GM19238 (cell line): ENCODE data around the gene ITGA11.
A peak's percentile ranks its signal among the peaks of the same experiment; 100 is the strongest.

ENCODE experiments used
- DNase-seq: peaks from one replicate; pipeline ENCODE4 v3.0.0; 2011; ENCODE audit warnings: low spot score; ENCODE audit not compliant: insufficient read length

ITGA11 gene

DNA sequence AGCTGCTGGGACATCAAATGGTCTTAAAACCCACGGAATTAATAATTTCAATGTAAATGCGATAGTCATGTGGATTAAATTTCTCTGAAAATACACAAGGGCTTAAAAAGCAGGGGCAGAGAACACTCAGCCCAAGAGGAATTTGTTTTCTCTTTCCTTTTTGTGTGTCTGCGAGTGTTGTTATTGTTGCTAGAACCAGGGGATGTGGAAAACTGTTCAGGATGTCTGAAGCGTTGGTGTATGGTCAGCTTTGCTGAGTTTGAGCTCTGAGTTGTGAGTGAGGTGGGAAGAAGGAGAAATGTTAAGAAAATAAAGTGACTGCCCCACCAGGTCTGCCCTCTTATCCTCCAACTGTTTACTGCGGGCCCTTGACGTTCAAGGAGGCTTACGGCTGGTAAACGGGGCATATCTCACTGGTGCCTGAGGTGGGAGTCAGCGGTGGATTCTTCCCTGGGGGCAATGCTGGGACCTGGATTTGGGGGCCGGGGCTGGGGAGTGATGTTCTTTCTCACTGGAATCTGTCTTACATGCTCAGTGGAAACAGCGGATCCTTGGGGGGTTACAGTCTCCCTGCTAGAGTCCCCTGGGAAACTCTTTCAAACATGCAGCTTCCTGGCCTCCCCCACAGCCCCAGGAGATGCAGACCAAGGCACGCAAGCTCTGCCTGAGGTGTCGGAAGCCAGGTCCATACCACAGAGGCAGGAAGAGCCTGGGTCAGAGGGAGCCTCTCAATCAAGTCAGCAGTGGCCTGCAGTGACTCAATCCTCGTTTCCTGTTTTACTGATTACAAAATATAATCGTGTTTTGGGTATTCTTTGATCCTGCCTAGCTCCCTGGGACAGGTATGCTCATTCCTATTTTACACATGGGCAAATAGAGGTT, 41.8 kb downstream of the ITGA11 start:
- DNase-seq: peak; percentile 51

- no peak for DNase-seq
Measured at GRCh38 chr15:68389041-68389930, 42.7 kb downstream of the ITGA11 start.

- DNase-seq: no peak
Measured at GRCh38 chr15:68387381-68388143, 44.4 kb downstream of the ITGA11 start.

DNA sequence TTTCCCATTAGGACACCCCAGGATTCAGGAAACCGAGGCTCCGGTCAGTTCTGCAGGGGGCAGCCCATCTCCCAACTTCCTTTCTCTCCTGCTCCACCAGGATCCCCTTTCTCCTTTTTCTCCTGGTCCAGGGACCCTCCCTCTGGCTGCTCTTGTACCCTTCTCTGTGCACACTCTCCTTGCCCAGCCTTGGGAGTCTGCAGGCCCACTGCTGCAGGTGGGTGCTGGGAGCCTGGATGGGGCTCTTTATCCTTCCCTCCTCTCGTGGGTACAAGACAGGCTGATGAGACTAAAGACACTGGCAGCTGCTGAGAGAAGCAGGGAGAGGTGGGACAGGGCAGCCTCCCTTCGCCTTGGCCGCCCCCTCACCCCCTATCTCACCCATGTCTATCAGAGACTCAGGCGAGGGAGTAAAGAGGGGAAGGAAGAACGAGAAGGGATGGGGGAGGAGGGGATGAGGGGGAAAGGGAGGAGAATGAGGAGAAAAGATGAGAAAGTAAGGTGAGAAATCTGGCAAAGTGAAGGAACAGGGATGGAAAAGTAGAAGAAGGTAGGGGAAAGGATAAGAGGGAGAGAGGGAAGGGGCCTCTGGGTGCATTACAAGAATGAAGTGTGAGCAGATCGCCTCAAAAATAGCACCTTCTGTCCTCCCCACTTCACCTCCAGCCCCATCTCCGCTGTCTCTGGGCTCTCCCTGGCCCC, 45.2 kb downstream of the ITGA11 start:
- no peak for DNase-seq

GRCh38 chr15:68385671-68386586, 46.0 kb downstream of the ITGA11 start:
- DNase-seq: no peak

- DNase-seq: no peak
Measured at GRCh38 chr15:68385240-68385561, 46.8 kb downstream of the ITGA11 start.

DNA sequence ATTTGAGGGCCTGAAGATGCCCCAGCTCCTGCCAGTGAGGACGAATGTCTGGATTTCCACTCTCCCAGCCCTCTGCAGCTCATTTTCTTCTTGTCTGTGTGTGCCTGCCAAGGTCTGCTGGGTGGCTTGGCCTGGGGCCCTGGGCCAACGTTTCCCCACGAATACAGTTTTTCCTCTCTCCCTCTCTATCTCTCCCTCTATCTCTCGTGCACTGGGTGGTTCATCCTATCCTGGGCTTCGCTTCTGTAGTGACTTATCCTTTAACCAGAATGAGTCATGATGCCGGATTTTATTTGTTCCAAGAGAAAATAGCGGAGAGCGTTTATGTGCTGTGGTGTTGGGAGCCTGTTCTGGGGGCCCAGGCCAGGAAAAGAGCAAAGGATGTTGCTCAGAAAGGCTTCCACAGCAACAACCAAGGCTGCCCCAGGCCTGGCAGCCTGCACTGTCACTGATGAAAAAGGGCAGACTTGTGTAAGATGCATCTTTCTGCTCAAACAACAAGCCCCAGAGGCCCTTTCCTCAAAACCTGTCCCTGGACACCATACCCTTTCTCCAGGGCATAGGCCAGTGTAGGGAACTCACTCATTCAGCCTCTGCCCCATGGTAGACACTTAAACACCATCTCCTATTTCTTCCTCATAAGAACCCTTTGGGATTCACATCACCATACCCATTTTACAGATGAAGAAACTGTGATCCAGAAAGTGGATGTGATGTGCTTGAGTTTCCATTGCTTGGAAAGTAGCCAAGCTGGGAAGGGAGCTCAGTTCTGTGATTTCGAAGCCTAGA, 47.3 kb downstream of the ITGA11 start:
- DNase-seq: no peak

GRCh38 chr15:68383161-68384074, 48.5 kb downstream of the ITGA11 start:
- peak; percentile 65 for DNase-seq

DNA sequence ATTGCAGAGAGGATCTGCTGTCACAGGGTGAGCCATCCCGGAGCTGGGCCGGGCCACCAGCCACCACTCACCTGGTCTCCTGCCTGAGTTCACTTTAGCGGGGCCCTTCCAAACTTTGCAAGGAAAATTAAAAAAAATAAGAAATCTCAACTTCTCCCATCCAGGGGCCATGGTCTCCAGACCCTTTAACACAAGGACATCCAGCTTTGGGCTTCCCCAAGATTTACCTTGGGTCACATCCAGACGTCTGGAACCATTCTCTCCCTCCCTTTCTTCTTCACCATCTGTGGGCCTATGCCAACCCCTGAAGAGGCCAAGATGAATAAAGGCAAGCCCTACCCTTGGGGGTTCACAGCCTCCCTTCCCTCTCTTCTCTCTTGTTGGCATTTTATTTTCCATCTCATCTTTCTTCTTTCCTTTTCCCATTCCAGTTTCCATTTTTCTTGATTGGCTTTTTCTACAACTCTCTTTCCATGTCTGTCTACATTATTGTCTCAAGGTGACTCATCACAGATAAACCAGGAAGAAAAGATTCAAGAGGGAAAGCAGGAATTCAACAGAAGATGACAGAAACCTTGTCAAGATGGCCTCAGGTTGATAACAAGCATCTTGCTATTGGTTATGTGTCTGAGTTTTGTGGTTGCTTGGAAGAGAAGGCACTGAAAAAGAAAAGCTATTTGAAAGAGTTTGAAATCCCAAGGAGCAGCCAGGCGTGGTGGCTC, 49.5 kb downstream of the ITGA11 start:
- DNase-seq: no peak

- DNase-seq: no peak
Measured at GRCh38 chr15:68380456-68380855, 51.5 kb downstream of the ITGA11 start.

DNA sequence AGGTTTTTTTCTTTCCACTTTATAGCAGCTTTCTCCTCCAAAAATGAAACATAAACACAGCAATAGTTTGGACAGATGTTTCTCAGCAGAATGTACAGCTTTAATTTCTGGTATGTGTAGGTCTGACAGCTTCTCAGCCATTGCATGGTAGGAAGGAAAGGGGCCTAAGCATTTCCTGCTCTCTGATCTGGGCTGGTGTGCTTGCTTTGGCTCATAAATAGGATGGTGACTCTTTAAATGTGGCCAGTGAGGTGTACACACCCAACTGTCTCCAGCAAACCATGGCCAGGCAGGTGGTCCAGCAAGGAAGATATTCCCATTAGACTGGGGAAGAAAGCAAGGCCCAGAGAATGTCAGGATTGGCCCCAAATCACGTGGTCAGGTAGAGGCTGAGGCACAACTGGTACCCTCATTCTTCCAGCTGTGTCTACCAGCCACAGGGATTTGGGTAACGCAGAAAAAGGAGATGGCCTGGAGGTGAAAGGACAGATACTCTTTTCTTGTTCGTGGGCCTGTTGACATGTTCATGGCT, 52.1 kb downstream of the ITGA11 start:
- DNase-seq: no peak

GRCh38 chr15:68379058-68379758, 52.8 kb downstream of the ITGA11 start:
- no peak for DNase-seq

- DNase-seq: no peak
Measured at GRCh38 chr15:68378595-68378994, 53.4 kb downstream of the ITGA11 start.

- DNase-seq: no peak
Measured at GRCh38 chr15:68377766-68378165, 54.2 kb downstream of the ITGA11 start.

DNA sequence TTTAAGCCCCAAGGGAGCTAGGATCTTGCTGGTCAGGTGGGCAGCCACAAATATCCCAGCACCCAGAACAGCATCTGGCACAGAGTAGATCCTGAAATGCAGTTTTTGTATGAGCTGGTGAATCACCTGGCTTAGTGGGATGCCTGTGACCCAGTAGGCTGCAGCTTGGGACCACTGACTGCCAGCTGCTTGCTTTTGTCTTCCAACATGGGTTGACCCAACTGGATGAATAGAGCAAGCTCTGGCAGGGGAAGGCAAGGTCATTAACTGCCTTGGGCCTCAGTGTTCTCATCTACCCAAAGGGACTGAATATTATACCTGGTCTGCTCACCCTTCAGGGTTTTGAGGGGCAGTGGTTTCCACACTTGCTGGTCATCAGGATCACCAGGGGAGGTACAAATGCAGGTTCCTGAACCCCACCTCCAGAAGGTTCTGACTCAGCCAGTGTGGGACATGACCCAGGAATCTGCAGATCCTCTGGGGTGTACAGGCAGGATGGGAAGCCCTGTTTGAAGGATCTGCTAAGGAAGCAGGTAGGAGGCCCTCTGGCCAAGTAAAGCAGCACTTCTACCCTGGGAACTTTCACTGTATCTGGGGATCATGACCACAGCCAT, 55.4 kb downstream of the ITGA11 start:
- no peak for DNase-seq

DNA sequence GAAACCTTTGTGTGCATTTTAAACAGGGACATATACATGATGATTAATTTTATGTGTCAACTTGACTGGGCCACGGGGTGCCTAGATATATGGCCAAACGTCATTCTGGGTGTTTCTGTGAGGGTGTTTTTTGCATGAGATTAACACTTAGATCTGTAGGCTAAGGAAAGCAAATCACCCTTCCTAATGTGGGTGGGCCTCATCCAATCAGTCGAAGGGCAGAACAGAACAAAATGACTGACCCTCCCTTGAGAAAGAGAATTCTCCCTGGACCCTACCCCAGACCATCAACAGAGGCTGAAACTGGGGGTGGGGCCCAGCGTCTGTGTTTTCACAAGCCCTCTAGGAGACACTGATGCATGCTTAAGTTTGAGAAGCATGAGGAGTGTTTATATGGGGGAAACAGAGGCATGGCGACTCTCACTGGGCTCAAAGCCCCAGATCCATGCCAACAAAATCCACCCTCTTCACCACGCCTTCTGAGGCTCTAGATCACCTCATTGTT, 56.2 kb downstream of the ITGA11 start:
- no peak for DNase-seq
